HEK293T (cell line): ENCODE measurements around the gene FMNL1.

ENCODE experiments used
- CTBP1 ChIP-seq: fragments of 450-650 bp; IDR thresholded peaks from 2 replicates; pipeline ENCODE4 v1.6.1; 2016; ENCODE audit warnings: borderline replicate concordance
- ELF4 ChIP-seq: fragments of 450-650 bp; IDR thresholded peaks from 2 replicates; pipeline ENCODE4 v1.6.1; 2017; ENCODE audit warnings: antibody characterized with exemption
- FOXK2 ChIP-seq: fragments of 450-650 bp; IDR thresholded peaks from 2 replicates; pipeline ENCODE4 v1.6.1; 2016; ENCODE audit warnings: mild to moderate bottlenecking
- FOXM1 ChIP-seq: fragments of 450-650 bp; IDR thresholded peaks from 2 replicates; pipeline ENCODE4 v1.6.1; 2017; ENCODE audit warnings: mild to moderate bottlenecking, borderline replicate concordance
- HDGF ChIP-seq: fragments of 450-650 bp; IDR thresholded peaks from 2 replicates; pipeline ENCODE4 v1.6.1; 2017; ENCODE audit warnings: antibody characterized with exemption, borderline replicate concordance
- SP1 ChIP-seq: fragments of 450-650 bp; IDR thresholded peaks from 2 replicates; pipeline ENCODE4 v1.6.1; 2017
- TARDBP ChIP-seq: fragments of 450-650 bp; IDR thresholded peaks from 2 replicates; pipeline ENCODE4 v1.6.1; 2016

GRCh38 chr17:45172232-45172540 lies 49.5 kb upstream of the FMNL1 start:
- TF ChIP-seq TARDBP = no peak
- TF ChIP-seq SP1 = no peak
- no peak for TF ChIP-seq HDGF
- no peak for TF ChIP-seq CTBP1
- TF ChIP-seq FOXM1 = no peak
- no peak for TF ChIP-seq FOXK2
- TF ChIP-seq ELF4 = no peak
